HG02973 (cell line): ENCODE results near the gene PTPRM.
"Not testable (repeated sequence)": the region's sequence is repeated elsewhere in the genome, so short reads cannot be mapped to it uniquely, and the experiment has no call there.

Experiments used
- ATAC-seq: cut with Tn5 transposase; IDR thresholded peaks from one replicate; pipeline ENCODE4 v1.9.1; 2021; ENCODE audit warnings: moderate library complexity; ENCODE audit not compliant: unreplicated experiment

PTPRM gene

GRCh38 chr18:7721532-7721931 lies 154.4 kb downstream of the PTPRM start:
- no peak for ATAC-seq

- ATAC-seq: no peak
These were observed 155.8 kb downstream of the PTPRM start for GRCh38 chr18:7722955-7723354.

GRCh38 chr18:7723558-7723957 lies 156.4 kb downstream of the PTPRM start:
- ATAC-seq: no peak

GRCh38 chr18:7725473-7725872 lies 158.4 kb downstream of the PTPRM start:
- ATAC-seq: no peak

GRCh38 chr18:7725897-7726296 lies 158.8 kb downstream of the PTPRM start:
- ATAC-seq: no peak

GRCh38 chr18:7726522-7726921 lies 159.4 kb downstream of the PTPRM start:
- ATAC-seq: no peak

GRCh38 chr18:7727361-7728076 lies 160.4 kb downstream of the PTPRM start:
- ATAC-seq: no peak

GRCh38 chr18:7728297-7728696 lies 161.2 kb downstream of the PTPRM start:
- no peak for ATAC-seq

GRCh38 chr18:7729868-7730267 lies 162.8 kb downstream of the PTPRM start:
- no peak for ATAC-seq

GRCh38 chr18:7730682-7731081 lies 163.6 kb downstream of the PTPRM start:
- ATAC-seq: no peak

- ATAC-seq: no peak
These were observed 166.5 kb downstream of the PTPRM start for GRCh38 chr18:7733642-7734041.

- no peak for ATAC-seq
These were observed 168.1 kb downstream of the PTPRM start for GRCh38 chr18:7735196-7735595.

- ATAC-seq: no peak
These were observed 168.6 kb downstream of the PTPRM start for GRCh38 chr18:7735626-7736175.

GRCh38 chr18:7736526-7736925 lies 169.4 kb downstream of the PTPRM start:
- ATAC-seq: not testable (repeated sequence)

- no peak for ATAC-seq
These were observed 170.4 kb downstream of the PTPRM start for GRCh38 chr18:7737550-7737949.

GRCh38 chr18:7740821-7741220 lies 173.7 kb downstream of the PTPRM start:
- no peak for ATAC-seq

GRCh38 chr18:7741640-7742039 lies 174.5 kb downstream of the PTPRM start:
- ATAC-seq: no peak

- no peak for ATAC-seq
These were observed 175.1 kb downstream of the PTPRM start for GRCh38 chr18:7742224-7742623.

- no peak for ATAC-seq
These were observed 176.1 kb downstream of the PTPRM start for GRCh38 chr18:7743256-7743655.

- no peak for ATAC-seq
These were observed 179.0 kb downstream of the PTPRM start for GRCh38 chr18:7746106-7746505.

- no peak for ATAC-seq
These were observed 181.3 kb downstream of the PTPRM start for GRCh38 chr18:7748251-7749007.

- ATAC-seq: no peak
These were observed 181.9 kb downstream of the PTPRM start for GRCh38 chr18:7749008-7749405.
